GM20431 (cell line): Measurements from ENCODE around the gene TTK.

ENCODE experiments used
- in situ Hi-C: fragments of 300-500 bp; cut with MseI, MboI; formaldehyde crosslinking; loops from one replicate; pipeline ENCODE4 v1.15.0; 2020; ENCODE audit warnings: low sequenced_read_pairs; ENCODE audit not compliant: unreplicated experiment

The TTK gene

DNA sequence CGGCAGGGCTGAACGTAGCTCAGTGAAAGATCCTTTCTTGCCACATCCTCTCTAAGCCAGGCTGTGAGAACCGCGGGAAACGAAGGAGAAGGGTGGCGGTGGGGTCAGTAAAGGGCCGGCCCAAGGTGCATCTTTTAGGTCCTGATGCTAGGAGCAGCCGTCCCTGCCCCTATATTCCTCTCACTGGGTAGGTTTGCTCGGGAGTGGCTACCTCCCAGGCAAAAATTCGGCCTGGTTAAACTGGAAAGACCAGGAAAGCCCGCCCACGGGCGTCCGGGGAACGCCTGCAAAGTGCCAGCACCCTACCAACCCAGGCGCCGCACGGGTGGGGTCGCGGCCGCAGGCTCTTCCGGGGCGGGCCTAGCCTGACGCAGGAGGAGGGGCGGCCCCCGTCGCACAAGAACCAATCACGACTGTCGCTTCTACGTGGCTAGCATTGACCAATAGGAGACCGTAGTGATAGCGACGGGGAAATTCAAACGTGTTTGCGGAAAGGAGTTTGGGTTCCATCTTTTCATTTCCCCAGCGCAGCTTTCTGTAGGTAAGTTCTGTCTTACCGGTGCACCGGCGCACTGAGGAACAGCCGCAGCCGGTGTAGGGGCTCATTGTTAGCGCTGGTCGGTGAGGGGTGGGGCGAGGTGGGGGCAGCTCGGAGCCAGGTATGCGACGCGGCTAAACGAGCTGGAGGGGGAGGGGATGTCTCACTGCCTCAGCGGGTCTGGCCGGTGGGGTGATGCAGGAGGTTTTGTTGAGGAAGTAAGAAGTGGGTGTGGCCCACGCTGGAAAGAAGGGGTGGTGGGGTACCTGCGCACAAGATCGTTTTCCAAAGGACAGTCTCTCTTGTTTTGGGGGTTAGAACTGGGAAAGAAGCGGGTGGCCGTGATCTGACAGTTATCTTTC is at the start of gene TTK:
Gene TTK (plus strand): TSS at position 477 of the 900 bp plus-strand sequence. CDS start 1,195 bp downstream, outside the sequence.
- in situ Hi-C loops = no loop called here

DNA sequence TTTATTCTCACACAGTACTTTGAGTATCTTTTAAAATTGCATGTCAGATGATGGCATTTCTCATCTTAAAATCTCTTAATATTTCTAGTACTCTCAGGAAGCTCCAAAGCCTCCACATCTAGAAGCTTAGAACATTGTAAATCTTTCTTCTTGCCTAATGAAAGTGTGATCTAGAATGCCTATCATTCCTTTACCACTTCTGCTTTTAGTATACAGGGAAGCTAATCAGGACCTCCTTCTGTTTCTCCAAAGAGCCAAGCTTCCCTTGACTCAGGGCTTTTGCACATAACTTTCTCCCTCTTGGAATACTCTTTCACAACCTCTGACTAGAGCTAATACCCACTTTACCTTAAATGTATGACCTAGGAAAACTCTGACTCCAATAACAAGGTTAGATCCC is 49.6 kb upstream of the TTK start:
- in situ Hi-C loops = no loop called here

DNA sequence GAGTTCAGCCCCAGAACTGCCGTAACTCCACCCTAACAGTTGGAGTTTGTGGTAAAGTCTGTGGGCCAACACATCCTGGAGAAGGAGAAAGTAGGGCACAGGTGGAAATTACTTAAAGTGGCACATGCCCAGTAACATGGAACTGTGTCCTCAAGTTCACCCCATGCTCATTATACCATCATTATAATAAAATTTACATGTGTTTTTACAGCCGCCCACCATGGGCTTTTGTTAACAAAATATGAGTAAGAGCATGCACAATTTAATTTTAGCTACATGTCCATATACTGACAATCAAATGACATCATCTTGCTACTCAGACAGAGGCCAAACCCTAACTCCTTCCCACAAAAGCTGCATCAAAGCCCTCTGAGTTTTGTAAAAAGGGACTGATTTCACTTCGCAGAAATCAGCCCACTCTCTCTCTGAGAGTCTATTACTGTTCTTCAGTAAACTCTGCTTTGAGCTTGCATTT is 39.8 kb upstream of the TTK start:
- in situ Hi-C loops = no loop called here

DNA sequence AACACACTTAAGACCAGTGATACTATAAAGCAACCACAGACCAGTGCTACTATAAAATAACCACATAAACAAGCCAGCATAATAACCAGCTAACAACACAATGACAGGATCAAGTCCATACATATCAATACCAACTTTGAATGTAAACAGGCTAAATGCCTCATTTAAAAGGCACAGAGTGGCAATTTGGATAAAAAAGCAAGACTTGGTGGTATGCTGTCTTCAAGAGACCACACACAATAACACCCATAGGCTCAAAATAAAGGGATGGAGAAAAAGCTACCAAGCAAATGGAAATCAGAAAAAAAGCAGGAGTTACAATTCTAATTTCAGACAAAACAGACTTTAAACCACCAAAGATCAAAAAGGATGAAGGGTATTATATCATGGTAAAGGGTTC is 37.3 kb upstream of the TTK start:
- in situ Hi-C loops = no loop called here

DNA sequence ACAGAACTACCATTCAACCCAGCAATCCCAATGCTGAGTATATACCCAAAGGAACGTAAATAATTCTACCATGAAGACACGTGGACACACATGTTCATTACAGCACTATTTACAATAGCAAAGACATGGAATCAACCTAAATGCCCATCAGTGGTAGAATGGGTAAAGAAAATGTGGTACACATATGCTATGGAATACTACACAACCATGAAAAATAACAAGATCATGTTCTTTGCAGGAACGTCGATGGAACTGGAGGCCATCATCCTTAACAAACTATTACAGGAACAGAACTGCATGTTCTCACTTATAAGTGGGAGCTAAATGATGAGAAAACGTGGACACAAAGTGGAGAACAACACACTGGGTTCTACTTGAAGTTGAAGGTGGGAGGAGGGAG is 34.7 kb upstream of the TTK start:
- in situ Hi-C loops = no loop called here

DNA sequence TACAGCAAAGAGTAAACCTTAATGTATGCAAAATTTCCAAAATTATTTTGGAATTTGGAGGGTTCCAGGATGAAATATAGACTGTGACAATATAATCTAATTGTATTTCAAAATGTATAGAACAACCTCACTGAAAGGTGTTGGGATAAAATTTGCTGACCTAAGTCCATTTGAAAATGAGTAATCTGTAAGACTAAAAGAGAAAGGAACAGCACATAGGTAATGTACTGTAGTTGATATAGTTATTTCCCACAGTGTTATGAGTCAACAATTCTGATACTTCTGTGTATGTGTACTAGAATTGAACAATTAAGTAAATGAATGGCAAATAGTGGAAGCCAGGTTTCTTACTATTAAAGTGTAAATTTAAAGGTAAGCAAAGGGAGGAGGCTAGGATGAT is 33.3 kb upstream of the TTK start:
- in situ Hi-C loops = no loop called here

DNA sequence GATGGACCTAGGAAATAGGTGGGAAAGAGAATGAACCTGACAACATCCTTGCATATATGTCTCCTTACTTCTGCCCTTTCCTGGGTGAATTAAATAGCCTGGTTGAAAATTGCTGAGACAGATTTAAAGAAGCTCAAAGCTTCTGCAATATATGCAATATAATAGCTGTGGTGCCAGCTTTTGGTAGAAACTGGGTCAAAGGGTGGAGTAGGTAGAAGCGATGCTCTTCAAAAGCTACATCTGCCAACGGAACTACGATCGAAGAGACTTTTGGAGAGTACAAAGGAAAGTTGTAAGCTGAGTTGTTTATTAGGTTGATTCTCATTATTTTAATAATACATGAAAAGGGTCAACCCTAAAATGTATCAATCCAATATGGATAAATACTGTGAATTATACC is 22.8 kb upstream of the TTK start:
- in situ Hi-C loops = no loop called here

DNA sequence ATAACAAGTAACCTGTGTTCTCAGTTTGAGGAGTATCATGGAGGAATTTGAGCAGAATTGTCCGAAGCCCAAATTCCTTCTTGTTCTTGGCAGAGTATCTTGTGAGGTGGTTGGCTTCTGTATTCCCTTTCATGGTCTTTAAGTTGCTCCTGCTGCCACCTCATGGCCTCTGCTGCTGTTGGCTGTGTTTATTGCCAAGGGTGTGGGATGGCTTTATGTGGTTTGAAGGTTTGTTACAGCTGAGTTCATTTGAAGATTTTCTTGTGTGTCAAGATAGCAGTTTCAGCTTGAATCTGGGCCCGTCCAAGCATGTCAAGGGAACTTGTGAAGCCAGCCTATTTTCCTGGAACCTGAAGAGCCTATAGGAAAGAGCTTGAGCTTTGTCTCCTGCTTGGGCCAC is 20.2 kb upstream of the TTK start:
- in situ Hi-C loops = no loop called here

DNA sequence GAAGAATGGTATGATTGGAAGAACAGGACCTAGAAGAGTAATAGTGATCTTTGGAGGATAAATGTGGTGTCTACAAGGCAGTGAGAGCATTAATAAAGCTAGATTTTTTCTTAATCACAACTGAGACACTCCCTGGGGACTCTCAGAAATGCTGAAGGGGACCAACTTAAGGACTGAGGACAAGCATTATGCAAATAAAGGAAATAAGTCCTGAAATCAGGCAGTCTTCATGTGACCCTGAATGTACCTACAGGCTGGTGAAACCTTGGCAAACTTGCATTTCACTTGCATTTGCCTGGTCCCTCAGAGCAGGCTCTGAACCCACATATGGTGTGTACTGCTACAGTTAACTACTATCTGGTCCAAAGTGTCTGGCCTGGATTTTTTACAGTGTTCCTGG is 19.3 kb upstream of the TTK start:
- in situ Hi-C loops = no loop called here

DNA sequence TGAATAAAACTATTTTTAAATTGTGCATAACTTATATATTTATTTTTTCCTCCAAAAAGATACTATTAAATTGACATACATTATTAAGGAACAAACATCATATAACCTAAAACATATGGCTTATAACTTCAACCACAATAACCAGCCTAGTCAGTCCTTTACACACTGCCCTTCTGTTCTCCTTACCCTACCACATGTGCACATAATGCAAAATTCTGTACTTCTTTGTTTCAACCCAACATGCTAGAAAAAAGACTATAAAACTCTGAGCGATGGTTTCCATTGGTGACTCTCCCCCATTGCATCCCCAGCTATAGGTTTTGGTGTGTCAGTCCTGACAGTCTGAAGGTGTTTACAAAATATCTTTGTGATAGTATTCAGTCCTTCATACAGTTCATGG is 14.8 kb upstream of the TTK start:
- in situ Hi-C loops = no loop called here

DNA sequence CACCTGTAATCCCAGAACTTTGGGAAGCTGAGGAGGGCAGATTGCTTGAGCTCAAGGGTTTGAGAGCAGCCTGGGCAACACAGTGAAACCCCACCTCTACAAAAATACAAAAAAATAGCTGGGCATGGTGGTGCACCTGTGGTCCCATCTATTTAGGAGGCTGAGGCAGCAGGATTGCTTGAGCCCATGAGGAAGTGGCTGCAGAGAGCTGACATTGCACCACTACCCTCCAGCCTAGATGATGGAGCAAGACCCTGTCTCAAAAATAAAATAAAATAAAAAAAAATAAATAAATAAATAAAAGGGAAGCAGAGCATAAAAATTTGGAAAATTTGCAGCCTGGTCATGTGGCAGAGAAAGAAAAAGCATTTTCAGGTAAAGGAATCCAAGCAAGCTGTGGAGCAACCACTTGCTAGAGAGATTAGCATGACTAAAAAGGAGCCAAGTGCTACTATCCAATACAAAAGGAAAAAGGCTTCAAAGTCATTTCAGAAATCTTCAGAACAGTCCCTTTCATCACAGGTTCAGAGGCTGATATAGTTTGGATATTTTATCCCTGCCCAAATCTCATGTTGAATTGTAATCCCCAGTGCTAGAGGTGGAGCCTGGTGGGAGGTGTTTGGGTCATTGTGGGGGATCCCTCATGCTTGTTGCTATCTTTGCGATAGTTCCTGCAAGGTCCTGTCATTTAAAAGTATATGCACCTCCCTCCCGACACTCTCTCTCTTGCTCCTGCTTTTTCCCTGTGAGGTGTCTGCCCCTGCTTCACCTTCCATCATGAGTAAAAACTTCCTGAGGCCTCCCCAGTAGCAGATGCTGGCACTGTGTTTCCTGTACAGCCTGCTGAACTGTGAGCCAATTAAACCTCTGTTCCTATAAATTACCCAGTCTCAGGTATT is 11.2 kb upstream of the TTK start:
- in situ Hi-C loops = no loop called here

DNA sequence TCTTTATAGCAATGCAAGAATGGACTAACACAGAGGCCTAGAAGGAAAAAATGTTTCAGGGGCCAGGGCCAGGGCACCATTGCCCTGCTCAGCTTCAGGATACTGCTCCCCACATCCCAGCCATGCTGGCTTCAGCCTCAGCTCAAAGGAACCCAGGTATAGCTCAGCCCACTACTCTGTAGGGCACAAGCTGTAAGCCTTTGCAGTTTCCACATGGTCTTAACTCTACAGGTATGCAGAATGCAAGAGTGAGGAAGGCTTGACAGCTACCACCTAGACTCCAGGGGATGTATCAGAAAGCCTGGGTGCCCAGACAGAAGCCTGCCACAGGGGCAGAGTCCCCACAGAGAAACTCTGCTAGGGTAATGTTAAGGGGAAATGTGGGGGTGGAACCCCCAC is 10.5 kb upstream of the TTK start:
- in situ Hi-C loops = no loop called here

DNA sequence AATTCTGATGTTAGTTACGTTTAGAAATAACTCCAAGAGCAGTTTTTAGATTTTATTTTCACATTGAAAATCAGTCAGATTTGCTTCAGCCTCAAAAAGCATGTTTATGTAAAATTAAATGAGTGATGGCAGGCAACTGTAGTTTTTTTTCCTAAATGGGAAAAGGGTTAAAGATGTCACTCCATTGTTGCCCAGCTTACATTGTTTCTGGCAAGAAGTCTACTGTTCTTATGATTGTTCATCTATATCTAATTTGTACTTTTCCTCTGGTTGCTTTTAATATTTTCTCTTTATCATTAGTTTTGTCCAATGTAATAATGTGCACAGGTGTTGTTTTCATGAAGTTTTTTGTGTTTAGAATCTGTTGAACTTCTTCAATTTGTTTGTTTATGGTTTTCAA is 6.7 kb upstream of the TTK start:
- in situ Hi-C loops = no loop called here

DNA sequence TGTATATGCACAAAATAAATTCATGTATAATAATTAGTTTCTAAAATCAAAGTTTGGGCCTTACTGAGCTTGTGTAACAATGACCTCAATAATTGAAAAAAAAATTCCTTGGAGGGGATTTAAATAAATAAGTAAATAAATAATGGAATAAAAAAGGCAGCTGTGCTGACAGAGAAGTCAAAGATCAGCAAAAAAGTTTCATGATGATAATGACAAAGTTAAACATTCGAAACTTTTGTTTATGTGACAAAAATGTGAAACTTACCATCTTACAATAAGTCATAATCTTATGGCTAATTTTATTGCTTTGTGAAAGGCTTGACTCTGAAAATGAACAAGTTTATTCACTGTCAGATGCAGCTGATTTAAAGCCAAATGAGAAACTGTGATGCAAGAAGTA is 3.1 kb upstream of the TTK start:
- in situ Hi-C loops = no loop called here

DNA sequence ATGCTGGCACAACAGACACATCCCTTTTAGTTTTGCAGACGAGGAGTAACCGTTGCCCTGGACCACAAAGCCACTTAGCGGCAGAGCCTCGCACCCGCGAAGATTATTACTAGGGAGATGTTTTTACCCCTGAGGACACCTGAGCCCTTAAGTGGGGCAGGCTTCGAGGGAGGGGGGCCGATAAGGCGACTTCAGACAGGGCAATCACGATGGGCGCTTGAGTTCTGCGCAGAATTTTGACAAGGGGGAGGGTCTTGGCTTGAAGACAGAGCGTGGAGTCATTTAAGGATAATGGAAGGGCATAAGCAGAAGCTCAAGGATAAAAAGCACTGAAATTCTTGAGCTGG is 650 bp upstream of the TTK start:
- in situ Hi-C loops = no loop called here

DNA sequence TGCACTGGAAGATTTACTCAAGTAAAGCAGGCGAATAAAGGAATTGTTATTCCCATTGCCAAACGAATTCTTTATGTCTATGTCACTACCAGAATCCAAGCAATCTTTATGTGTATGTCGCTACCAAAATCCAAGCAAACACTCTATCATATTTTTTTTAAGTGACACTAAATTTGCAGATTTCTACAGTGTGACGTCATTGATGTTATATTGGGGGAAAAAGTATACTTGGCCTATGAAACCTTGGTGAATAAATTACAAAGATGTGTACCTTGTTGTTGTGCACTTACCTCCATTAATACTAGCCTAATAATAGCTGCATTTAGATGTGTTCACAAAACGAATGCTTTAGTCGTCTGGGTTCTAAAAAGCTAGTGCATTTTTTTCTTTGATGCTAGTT is 957 bp downstream of the TTK start:
- in situ Hi-C loops = no loop called here

DNA sequence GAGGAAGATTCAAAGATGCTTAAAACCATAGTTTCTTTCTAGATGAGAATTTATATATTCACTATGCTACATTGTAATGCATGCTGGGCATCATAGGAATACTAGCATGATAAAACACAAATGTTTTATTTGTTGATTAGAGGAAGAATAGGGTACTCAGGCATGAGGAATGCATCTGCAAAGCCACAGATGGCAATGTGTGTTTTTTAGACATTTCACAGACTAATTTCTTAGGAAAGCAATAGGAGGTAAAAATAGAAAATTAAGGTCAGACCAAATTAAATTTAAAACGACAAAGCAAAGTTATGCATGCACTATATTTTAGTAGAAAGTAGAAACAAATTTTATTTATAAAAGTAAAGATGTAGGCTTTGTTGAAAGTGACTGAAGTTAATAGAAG is 2.1 kb downstream of the TTK start:
- in situ Hi-C loops = no loop called here

DNA sequence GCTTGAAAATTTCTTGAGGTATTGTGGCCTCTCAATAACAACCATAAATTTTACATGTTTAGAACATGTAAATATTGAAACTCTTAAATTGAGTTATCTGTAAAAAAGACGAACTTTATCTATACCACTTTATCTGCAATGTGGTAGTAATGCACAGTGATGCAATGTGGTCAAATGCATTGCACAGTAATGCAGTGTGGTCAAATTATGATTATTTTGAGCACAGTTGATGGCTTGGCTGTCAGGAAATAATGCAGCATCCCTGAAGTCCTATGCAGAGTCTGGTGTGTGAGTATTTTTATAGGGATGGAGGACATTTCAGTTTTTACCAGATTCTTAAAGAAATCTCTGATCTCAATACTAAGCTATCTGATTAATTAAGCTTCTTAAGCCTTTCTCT is 5.1 kb downstream of the TTK start:
- in situ Hi-C loops = no loop called here

DNA sequence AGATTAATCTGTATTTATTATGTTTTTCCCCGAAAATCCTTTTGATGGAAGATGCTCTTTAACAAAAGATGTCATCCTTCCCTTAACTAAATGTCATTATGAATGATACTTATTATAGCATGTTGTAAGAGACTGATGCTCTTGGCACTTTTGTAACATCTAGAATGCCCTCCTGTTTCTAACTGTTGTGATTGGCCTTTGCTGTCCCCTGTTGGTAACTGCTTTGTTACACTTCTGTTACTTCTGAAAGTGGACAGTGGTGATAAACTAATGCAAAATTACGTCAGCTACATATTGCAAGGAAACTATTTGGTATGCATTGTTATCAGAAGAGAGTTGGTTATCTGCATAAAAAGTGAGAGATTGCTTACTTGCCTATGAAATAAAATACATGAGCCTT is 5.8 kb downstream of the TTK start:
- in situ Hi-C loops = no loop called here

DNA sequence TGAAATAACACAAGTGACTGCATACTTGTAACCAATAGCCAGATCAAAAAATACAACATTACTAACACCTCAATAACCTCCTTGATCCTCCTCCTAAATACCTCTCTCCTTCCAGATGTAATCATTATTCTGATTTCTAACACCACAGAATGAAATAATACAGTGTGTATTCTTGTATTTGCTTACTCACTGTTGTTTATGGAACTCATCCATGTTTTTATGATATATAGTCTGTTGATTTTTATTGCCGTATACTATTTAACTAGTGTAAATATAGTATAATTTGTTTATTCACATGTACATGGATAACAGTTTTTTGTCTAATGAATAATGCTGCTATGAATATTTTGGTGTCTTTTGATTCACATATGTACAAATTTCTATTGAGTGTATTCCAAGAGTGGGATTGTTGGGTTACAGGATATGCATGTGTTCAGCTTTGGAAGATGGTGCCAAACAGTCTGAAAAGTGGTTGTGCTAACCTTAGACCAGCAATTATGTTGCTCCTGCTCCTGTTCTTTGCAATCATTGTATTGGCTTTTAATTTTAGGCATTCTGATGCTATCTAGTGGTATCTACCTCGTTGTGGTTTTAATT is 11.5 kb downstream of the TTK start:
- in situ Hi-C loops = no loop called here
